GM18526 (cell line): ENCODE measurements around the gene UNC80.

Experiments
- POLR2A ChIP-seq: IDR thresholded peaks from 3 replicates; pipeline ENCODE4 v1.6.1; 2011; ENCODE audit not compliant: insufficient read length; ENCODE audit errors: extremely low read depth

The UNC80 gene, protein sequence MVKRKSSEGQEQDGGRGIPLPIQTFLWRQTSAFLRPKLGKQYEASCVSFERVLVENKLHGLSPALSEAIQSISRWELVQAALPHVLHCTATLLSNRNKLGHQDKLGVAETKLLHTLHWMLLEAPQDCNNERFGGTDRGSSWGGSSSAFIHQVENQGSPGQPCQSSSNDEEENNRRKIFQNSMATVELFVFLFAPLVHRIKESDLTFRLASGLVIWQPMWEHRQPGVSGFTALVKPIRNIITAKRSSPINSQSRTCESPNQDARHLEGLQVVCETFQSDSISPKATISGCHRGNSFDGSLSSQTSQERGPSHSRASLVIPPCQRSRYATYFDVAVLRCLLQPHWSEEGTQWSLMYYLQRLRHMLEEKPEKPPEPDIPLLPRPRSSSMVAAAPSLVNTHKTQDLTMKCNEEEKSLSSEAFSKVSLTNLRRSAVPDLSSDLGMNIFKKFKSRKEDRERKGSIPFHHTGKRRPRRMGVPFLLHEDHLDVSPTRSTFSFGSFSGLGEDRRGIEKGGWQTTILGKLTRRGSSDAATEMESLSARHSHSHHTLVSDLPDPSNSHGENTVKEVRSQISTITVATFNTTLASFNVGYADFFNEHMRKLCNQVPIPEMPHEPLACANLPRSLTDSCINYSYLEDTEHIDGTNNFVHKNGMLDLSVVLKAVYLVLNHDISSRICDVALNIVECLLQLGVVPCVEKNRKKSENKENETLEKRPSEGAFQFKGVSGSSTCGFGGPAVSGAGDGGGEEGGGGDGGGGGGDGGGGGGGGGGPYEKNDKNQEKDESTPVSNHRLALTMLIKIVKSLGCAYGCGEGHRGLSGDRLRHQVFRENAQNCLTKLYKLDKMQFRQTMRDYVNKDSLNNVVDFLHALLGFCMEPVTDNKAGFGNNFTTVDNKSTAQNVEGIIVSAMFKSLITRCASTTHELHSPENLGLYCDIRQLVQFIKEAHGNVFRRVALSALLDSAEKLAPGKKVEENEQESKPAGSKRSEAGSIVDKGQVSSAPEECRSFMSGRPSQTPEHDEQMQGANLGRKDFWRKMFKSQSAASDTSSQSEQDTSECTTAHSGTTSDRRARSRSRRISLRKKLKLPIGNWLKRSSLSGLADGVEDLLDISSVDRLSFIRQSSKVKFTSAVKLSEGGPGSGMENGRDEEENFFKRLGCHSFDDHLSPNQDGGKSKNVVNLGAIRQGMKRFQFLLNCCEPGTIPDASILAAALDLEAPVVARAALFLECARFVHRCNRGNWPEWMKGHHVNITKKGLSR (N-terminal part only)

DNA sequence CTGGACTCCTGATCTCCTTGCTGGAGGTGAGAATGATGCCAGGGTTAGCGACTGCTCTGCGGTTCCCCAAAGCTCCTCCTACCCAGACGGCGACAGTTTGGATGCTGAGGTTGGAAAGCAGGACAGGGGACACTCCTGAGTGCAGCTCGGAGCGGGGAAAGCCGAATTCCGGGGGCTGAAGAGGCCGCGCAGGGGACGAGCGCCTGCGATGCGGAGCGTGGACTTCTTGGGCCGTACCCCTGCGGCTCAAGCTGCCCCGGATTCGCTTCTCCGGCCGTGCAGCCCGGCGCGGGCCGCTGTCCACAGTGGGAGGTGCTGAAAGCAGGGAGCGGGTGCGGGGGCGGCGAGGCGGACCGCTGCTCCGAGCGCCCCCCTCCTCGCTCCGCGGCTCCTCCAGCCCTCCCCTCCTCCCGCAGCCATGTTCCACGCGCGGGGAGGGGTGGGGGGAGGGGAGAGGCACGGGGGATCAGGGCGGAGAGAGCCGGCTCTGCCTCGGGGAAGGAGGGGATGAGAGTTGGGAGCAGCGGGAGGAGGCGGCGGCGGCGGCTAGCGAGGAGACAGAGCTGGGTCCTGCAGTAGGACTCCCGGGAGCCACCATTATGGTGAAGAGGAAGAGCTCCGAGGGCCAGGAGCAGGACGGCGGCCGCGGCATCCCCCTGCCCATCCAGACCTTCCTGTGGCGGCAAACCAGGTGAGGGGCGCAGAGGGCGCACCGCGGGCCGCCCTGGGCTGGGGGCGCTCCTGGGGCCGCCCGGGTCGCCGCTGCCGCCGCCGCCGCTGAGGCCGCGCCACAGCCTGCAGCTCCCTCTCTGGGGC lies at the start of gene UNC80:
Gene UNC80 (plus strand): TSS at position 359 of the 816 bp plus-strand sequence. CDS start 241 bp downstream, at position 600.
- TF ChIP-seq POLR2A, result no peak

DNA sequence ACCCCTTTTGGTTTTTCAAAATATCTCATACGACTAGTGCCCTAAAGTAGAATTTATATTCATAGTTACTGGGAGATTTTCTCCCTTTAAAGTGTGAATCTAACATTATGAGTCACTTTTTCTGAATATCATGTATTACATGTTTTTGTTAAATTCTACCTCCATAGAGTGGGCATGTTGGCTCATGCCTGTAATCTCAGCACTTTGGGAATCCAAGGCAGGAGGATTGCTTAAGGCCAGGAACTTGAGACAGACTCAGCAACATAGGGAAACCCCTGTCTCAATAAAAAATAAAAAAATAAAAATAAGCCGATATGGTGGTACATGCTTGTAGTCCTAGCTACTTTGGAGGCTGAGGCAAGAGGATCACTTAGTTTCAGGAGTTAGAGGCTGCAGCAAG lies 45.3 kb upstream of the UNC80 start:
- TF ChIP-seq POLR2A, result no peak

DNA sequence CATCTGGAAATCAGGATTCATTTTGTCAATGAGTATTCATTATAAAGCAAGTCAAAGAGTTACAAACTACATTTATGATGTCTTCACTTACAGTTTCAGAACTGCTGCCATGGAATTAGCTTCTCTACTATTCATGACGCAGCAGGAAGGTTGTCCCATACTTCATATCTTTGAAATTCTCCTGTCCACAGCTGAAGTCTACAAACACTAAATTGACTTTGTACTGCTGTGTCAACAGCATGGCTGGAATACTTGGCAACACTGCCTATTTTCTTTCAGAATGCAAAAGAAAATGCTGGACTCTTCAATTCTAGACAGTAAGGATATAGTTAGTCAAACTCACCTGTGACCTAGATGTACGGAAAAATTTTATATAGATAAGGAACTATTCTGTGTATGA lies 44.6 kb upstream of the UNC80 start:
- no peak for TF ChIP-seq POLR2A

DNA sequence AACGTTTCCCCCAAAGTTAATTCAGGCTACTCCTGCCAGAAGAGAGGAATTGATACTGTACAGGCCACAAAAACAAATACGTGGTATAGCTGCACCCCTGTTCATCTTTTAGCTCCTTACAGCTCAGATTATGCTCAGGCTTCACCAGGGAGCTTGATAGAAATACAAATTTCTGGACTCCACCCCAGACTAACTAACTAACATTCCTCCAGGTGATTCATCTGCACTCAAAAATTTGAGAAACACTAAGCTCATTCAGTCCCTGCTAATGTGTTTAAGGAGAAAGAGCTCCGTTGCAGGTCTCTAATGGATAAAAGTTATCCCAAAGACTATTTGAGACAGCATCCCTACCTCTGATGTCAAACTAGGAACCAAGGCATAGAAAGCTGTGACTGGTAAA lies 36.8 kb upstream of the UNC80 start:
- TF ChIP-seq POLR2A, result no peak

DNA sequence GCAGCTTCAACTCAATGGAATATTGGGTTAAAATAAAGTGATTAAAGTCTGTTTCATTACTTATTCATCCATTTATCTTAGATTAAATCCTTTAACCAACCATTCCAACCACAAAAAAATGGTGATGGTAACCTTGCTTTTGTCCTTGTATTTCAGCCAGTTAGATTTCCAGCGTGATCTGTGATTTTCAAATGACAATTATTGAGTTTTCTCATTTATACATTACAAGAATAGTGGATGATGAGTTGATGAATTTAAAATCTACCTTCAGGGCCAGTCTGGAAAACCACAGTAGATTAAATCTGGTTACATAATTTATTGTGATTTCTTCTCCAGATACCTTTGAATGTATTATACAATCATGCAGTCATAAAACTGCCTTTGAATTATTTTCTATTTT lies 29.7 kb upstream of the UNC80 start:
- TF ChIP-seq POLR2A, result no peak

DNA sequence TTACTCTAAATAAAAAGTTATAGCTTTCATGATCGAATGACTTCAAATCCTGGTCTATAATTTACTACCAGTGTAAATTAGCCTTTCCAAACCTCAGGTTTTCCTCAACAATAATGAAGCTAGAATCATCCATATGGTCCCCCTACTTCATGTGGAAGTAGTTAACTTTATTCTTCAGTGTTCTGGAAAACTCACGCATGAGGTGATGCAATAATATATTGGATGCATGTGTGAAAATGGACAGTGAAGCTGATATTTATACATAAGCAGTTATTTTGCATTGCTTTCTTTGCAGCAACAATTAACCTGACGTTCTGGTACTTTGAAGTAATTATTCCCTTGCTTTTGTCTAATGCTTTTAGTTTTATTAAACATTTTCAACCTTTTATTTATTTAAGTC lies 18.6 kb upstream of the UNC80 start:
- TF ChIP-seq POLR2A, result no peak

DNA sequence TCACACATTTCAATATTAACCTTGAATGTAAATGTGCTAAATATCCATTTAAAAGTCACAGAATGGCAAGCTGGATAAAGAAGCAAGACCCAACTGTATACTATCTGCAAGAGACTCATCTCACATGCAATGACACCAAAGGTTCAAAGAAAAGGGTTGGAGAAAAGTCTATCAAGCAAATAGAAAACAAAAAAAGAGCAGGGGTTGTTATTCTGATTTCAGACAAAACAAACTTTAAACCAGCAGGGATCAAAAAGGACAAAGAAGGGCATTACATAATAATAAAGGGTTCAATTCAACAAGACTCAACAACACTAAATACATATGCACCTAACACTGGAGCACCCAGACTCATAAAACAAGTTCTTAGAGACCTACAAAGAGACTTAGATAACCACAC lies 14.5 kb upstream of the UNC80 start:
- no peak for TF ChIP-seq POLR2A

DNA sequence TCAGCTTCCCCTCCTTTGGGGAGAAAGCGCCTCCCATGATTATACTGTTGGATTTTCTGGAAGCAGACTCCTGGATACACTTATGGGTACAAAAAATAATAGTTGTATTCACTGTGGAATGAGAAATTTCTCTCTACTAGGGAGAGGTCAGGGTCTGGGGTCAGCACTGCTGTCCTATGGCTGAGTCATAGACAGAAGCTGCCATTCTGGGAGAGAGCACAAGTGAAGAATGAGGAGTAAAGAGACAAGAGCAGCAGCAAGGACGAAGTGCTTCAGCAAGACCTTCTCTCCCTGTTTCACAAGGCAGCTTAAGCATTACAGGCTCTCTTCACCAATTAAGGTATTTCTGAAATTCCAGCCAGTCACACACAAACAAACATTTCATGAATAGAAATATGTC lies 10.1 kb upstream of the UNC80 start:
- TF ChIP-seq POLR2A, result no peak

DNA sequence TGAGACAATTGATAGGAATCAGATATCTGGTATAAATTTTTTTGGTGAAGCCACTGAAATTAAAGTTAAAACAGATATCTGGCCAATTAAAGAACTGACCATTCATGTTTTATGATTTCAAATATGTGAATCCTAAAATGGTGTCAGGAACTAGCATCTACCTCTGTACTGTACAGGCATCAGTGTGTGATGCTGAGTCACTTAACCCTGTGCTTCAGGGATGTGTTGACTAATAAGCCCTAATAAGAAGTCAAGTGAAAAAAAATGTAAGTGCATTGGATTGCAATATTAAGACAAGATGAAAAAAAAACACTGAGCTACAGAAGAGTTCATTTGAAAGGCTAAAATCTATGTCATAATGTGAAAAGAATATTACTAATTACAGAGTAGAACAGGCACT lies 9.1 kb upstream of the UNC80 start:
- no peak for TF ChIP-seq POLR2A

DNA sequence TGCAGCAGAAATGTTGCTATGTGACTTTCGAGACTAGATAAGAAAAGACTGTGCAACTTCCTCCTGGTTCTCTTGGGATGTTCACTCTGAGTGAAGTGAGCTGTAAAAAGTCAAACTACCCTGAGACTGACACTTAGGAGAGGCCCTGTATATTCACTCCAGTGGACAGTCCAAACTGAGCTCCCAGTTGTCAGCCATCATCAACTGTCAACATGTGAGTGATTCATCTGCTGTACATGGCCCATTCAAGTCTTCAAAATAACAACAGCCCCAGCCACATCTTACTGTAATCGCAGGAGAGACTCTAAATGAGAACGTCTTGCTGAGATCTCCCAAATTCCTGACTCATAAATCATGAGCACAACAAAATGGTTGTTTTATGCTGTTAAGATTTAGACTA lies 8.5 kb upstream of the UNC80 start:
- no peak for TF ChIP-seq POLR2A

DNA sequence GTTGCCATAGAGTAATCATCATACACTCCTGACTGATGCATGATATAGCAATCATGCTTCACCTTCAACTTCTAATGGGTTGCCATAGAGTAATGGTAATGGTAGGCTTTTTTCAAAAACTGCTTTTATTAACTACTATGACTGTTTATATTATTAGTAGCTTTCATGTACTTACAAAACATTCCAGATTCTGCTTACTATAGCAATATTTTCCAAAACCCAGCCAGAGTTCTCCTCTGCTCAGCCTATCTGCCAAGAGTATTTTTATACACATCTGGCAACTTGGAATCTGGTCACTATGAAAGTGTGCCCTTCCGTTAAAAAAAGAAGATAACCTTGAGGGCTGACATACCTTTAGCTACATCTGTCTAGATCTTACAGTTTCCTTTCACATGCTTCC lies 5.0 kb upstream of the UNC80 start:
- no peak for TF ChIP-seq POLR2A

DNA sequence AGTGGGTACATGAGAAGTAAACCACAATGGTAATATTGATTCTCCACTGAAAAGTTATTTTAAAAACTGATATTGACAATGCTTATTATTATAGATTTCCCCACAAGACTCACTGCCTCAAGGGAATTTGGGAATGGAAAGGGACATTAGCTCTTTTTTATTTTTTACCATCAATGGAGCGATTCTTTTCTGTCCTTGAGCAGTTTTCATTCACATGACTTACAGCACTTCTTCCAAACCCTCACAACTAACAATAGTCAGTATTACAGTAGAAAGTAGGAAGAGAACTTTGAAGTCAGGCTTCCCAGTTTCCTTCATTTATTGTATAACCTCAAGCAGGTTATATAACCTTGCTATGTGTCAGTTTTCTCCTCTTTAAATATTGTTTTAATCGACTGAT lies 4.3 kb upstream of the UNC80 start:
- TF ChIP-seq POLR2A, result no peak

DNA sequence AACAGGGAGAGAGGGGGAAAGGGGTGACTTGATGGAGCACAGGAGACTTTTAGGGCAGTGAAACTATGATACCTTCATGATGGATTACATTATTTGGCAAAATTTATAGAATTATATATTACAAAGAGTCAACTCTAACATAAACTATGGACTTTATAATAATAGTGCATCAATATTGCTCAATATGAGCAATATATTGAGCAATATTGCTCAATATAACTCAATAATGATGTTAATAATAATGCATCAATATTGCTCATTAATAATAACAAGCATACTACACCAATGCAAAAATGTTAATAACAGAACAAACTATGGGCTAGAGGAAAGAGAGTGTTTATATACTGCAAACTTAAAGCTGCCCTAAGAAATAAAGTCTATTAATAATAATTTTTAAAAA lies 3.1 kb upstream of the UNC80 start:
- TF ChIP-seq POLR2A, result no peak

DNA sequence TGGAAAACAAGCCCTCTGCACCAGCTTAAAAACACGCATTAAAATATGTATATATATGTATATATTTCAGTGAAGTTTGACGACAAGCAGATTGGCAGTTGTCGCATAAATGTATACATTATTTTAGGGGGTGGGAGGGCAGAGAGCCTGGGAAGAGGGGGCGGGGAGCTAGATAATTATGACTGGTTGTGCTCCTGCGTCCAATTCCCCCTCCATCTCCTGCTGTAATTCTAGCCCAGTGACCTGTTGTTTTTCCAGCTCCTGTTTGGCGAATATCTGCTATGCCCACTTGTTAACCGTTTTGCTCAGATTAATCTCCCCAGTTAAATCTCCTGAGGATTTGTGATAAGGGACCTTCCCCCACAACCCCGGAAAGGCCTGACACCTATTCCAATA lies 656 bp downstream of the UNC80 start:
- no peak for TF ChIP-seq POLR2A

DNA sequence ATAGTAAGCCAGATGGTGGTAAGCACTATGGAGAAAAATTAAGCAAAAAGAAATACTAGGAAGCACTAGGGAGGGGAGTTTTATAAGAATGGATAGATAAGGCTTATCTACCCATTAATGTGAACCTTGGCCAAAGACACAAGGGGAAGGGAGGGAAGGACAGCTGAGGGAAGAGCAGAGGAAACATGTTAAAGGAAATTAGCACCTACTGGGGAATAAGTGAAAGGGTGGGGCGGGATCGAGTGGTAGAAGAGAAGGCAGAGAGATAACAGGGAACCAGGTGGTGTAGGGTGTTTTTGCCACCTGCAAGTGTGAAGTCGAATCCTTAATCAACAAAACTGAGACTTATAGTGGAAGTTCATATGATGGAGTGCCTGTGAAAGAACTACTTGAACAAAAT lies 1.7 kb downstream of the UNC80 start:
- no peak for TF ChIP-seq POLR2A
